A673 (cell line): ENCODE results near the gene ARMCX2.

Experiments used
- CTCF ChIP-seq: fragments of 300-800, 200-600 bp; sonication (generic); conservative IDR thresholded peaks from 2 replicates; pipeline ENCODE4 v1.5.1; 2017; ENCODE audit warnings: low read depth, mild to moderate bottlenecking, antibody characterized with exemption, low read length, moderate library complexity, mixed read lengths
- EZH2 ChIP-seq: fragments of 200-600 bp; sonication (generic); IDR thresholded peaks from 2 replicates; pipeline ENCODE4 v1.6.1; 2017; ENCODE audit warnings: borderline replicate concordance, low read depth, mild to moderate bottlenecking, mixed read lengths, antibody characterized with exemption, low read length; ENCODE audit not compliant: poor library complexity, severe bottlenecking

DNA sequence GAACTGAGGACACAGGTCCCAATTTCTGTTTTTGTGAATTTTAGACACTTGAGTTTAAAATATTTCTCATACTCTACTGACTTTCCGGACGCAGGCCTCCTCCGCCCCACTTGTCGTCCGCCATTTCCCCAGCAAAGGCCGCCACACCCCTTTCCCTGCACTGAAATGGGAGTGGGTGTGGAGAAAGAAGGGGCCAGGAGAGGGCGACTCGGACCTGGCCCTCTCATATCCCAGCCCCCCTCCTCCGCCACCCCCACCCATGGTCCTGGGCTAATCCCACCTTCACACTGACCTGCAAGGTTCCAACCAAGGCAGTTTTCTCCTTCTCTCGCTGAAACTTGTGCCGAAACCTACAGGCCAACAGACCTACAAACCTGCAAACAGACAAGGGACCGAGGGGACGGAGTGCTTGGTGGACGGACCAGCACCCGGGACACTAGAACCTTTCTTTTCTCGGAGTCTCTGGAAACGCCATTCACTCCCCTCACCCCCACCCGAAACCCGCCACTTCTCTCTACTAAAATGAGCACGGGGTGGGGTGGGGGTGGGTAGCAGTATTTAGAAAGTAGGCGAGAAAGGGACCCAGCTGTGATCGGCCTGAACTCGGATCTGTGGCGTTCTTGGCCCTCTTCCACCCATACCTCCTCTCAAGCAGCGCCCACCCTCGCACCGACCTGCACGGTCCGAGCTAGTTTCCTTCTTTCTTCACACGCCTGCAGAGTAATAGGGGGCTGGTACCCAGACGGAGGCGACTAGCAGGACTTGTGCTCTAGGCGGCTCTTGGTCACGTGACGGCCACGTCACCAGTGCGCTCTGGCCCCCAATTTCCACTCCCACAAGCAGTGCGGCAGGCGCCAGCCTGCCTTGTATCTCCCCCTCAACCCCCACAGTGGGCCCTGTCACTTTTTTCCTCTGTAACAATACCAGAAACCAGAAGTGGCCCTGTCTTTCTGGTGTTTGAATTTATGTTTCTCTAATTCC lies 42.1 kb downstream of the ARMCX2 start, which contains the start of gene ARMCX6:
- TF ChIP-seq CTCF (peak; percentile 47; the same call in 1 of the 2 replicates), EZH2 (no peak)
